ENCODE data around the gene PCCA.
"Not testable (repeated sequence)": the region's sequence is repeated elsewhere in the genome, so short reads cannot be mapped to it uniquely, and the experiment has no call there.

The PCCA gene

GRCh38 chr13:100559886-100560285 lies 471.0 kb downstream of the PCCA start:
- Histone ChIP-seq H3K4me1 (ENCODE audit: control insufficient read depth, insufficient read depth, low read length, poor library complexity, severe bottlenecking) (no peaks in the 10 kb centered on the region), H3K27ac (ENCODE audit: low read depth, low read length, severe bottlenecking) (no peak overlapping the region), H3K36me3 (ENCODE audit: control insufficient read depth, insufficient read depth, low read length) (no peaks in the 10 kb centered on the region), H3K9me3 (ENCODE audit: control insufficient read depth, low read length) (no peaks in the 10 kb centered on the region), H3K4me3 (ENCODE audit: extremely low read depth, insufficient read depth, low read length, poor library complexity, severe bottlenecking) (no peak overlapping the region)
- WGBS, 2 experiments (ENCODE audit: insufficient coverage in 2 of 2): 88 to 91% methylated on average over 4 of the region's 8 CpGs

GRCh38 chr13:100560498-100561157 lies 471.7 kb downstream of the PCCA start:
- no peaks in the 10 kb centered on the region for H3K36me3 ChIP-seq (ENCODE audit: control insufficient read depth, insufficient read depth, low read length)
- no peak overlapping the region for H3K27ac ChIP-seq (ENCODE audit: low read depth, low read length, severe bottlenecking)
- WGBS, 2 experiments (ENCODE audit: insufficient coverage in 2 of 2): 89 to 94% methylated on average over 9 to 12 of the region's 15 CpGs
- peaks cover 2% of the 10 kb centered on the region for H3K9me3 ChIP-seq (ENCODE audit: control insufficient read depth, low read length)
- H3K4me1 ChIP-seq (ENCODE audit: control insufficient read depth, insufficient read depth, low read length, poor library complexity, severe bottlenecking): no peaks in the 10 kb centered on the region
- no peak overlapping the region for H3K4me3 ChIP-seq (ENCODE audit: extremely low read depth, insufficient read depth, low read length, poor library complexity, severe bottlenecking)

DNA sequence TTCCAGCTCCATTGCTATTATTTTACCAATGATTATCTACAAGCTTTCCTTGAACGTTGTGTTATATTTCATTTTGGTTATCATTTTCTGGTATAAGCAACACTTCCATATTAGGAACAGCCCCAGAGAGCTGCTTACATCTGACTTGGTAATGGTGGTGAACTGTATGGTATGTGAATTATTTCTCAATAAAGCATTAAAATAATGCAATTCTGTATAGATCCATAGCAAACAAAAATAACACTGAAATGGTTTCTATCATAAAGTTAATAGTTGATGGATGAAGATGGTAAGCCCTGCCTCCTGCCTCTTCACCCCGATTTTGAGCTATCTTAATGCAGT lies 472.2 kb downstream of the PCCA start:
- WGBS, 2 experiments (ENCODE audit: insufficient coverage in 2 of 2): 100% methylated on average over 1 of the region's 2 CpGs; no CpG with 5 or more reads in 1 of the 2 experiments
- Histone ChIP-seq H3K4me1 (ENCODE audit: control insufficient read depth, insufficient read depth, low read length, poor library complexity, severe bottlenecking) (no peaks in the 10 kb centered on the region), H3K36me3 (ENCODE audit: control insufficient read depth, insufficient read depth, low read length) (no peaks in the 10 kb centered on the region), H3K9me3 (ENCODE audit: control insufficient read depth, low read length) (peaks cover 3% of the 10 kb centered on the region), H3K4me3 (ENCODE audit: extremely low read depth, insufficient read depth, low read length, poor library complexity, severe bottlenecking) (no peak overlapping the region), H3K27ac (ENCODE audit: low read depth, low read length, severe bottlenecking) (no peak overlapping the region)

DNA sequence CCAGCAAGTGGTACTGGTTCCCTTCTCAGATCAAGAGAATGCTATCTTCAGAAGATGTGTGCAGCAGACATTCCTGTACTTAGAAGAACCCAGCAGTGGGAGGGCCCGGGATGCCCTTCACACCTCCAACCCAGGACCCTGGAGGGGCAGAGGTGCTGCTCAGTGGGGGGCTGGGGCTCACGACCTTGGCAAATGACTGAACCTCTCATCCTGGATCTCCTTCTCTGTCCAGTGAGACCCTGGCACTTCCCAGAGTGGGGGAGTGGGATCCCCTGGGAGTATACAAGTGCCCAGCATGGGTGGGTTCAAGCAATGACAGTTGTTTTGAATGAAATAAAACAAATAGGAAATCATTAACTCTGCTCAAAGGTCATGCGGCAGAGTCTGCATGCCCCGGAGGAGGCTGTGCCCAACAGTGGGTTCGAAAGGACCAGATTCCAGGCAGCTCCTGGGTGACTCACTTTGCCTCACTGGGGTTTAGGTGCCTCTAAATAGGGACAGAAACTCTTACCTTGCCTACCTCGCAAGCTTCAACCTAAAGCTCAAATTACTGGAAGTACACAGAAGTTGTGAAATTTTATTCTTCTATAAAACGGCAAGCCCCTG lies 472.8 kb downstream of the PCCA start:
- Histone ChIP-seq H3K27ac (ENCODE audit: low read depth, low read length, severe bottlenecking) (no peak overlapping the region), H3K4me3 (ENCODE audit: extremely low read depth, insufficient read depth, low read length, poor library complexity, severe bottlenecking) (no peak overlapping the region), H3K36me3 (ENCODE audit: control insufficient read depth, insufficient read depth, low read length) (no peaks in the 10 kb centered on the region), H3K4me1 (ENCODE audit: control insufficient read depth, insufficient read depth, low read length, poor library complexity, severe bottlenecking) (no peaks in the 10 kb centered on the region), H3K9me3 (ENCODE audit: control insufficient read depth, low read length) (peaks cover 3% of the 10 kb centered on the region)
- 96 to 98% methylated on average over 4 to 5 of the region's 7 CpGs for WGBS, 2 experiments (ENCODE audit: insufficient coverage in 2 of 2)

- Histone ChIP-seq H3K27ac (ENCODE audit: low read depth, low read length, severe bottlenecking) (no peak overlapping the region), H3K4me3 (ENCODE audit: extremely low read depth, insufficient read depth, low read length, poor library complexity, severe bottlenecking) (no peak overlapping the region)
- 93 to 97% methylated on average over 5 of the region's 7 CpGs for WGBS, 2 experiments (ENCODE audit: insufficient coverage in 2 of 2)
Observed at GRCh38 chr13:100563779-100564178, 474.9 kb downstream of the PCCA start.

DNA sequence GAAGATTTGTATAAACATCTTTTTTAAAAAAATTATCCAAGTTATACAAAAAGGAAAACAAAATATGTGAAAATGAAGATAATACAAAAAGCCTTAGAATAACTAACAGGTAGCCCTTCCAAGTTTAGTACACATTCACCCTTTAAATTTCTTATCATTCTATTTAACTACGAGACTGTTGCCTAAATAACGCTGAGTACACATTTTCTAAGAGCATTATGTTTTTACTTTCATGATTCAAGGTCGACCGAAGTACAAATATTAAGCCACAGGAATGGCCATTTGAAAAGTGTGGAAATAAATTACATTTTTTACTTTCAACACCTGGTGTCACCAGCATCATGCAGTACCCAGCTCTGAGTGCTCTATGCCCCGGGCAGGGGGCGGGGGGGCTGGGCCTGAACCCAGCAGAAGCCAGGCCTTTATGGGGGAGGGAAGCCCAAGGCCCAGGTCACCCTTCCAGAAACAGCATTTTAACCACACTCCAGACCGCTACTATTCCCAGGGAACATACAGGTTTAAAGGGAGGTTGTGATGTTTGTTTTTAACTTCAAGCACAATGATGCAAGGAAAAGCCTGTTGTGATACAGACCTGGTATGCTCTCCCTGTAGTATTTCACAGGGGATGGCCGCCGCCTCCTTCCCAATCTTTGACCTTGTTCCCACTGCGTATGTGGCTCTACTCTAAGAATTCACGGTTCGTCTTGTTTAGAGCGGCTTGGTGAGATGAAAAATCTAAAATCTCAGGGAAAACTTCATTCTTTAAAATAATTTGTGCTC lies 475.7 kb downstream of the PCCA start:
- Histone ChIP-seq H3K4me1 (ENCODE audit: control insufficient read depth, insufficient read depth, low read length, poor library complexity, severe bottlenecking) (no peaks in the 10 kb centered on the region), H3K9me3 (ENCODE audit: control insufficient read depth, low read length) (peaks cover 6% of the 10 kb centered on the region), H3K36me3 (ENCODE audit: control insufficient read depth, insufficient read depth, low read length) (no peaks in the 10 kb centered on the region), H3K27ac (ENCODE audit: low read depth, low read length, severe bottlenecking) (no peak overlapping the region), H3K4me3 (ENCODE audit: extremely low read depth, insufficient read depth, low read length, poor library complexity, severe bottlenecking) (no peak overlapping the region)
- 88 to 100% methylated on average over 6 of the region's 13 CpGs for WGBS, 2 experiments (ENCODE audit: insufficient coverage in 2 of 2)

More at GRCh38 chr13:100563779-100564178, 474.9 kb downstream of the PCCA start:
- no peaks in the 10 kb centered on the region for H3K4me1 ChIP-seq (ENCODE audit: control insufficient read depth, insufficient read depth, low read length, poor library complexity, severe bottlenecking)
- no peaks in the 10 kb centered on the region for H3K36me3 ChIP-seq (ENCODE audit: control insufficient read depth, insufficient read depth, low read length)
- H3K9me3 ChIP-seq (ENCODE audit: control insufficient read depth, low read length): peaks cover 3% of the 10 kb centered on the region

DNA sequence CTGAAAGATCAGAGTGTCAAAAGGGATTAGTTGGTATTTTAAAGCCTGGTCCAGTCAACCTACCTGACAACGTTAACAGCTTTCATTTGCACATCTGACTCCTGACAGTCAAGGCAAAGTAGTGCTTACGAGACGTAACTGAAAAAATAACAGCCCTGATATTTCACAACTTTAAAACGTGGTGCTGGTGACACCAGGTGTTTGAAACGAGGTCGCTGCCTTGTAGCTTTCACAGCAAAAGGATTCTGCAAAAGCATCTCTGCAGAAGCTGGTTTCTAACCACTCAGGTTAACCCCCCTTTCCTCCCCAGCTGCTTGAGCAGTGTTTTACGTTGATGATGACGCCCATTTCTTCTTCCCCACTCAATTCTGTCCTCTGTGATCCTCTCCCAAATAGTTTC lies 476.4 kb downstream of the PCCA start:
- Histone ChIP-seq H3K4me1 (ENCODE audit: control insufficient read depth, insufficient read depth, low read length, poor library complexity, severe bottlenecking) (no peaks in the 10 kb centered on the region), H3K36me3 (ENCODE audit: control insufficient read depth, insufficient read depth, low read length) (no peaks in the 10 kb centered on the region)
- WGBS, 2 experiments (ENCODE audit: insufficient coverage in 2 of 2): 71 to 75% methylated on average over 7 to 8 of the region's 8 CpGs

DNA sequence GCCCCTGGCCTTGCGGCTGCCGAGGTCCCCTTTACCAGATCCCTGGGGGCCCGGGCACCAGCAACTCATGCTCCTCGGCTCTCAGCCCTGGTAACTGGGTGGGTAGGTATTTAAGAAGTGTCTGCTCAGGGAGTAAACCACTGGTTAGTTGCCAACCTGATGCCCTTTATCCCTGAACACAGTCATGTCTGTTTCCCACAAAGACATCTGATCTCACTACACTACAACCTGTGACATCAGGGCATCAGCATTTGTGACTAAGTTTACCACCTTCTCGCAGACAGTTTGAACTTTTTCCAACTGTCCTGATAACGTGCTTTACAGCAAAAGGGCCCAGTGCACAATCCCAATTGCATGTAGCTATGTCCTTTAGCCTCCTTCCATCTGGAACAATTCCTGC lies 477.6 kb downstream of the PCCA start:
- Histone ChIP-seq H3K9me3 (ENCODE audit: control insufficient read depth, low read length) (peaks cover 6% of the 10 kb centered on the region), H3K4me1 (ENCODE audit: control insufficient read depth, insufficient read depth, low read length, poor library complexity, severe bottlenecking) (no peaks in the 10 kb centered on the region), H3K27ac (ENCODE audit: low read depth, low read length, severe bottlenecking) (no peak overlapping the region), H3K36me3 (ENCODE audit: control insufficient read depth, insufficient read depth, low read length) (no peaks in the 10 kb centered on the region), H3K4me3 (ENCODE audit: extremely low read depth, insufficient read depth, low read length, poor library complexity, severe bottlenecking) (no peak overlapping the region)
- WGBS, 2 experiments (ENCODE audit: insufficient coverage in 2 of 2): 84 to 96% methylated on average over 3 to 4 of the region's 6 CpGs

More for the DNA sequence above, 476.4 kb downstream of the PCCA start:
- Histone ChIP-seq H3K4me3 (ENCODE audit: extremely low read depth, insufficient read depth, low read length, poor library complexity, severe bottlenecking) (no peak overlapping the region), H3K9me3 (ENCODE audit: control insufficient read depth, low read length) (peaks cover 6% of the 10 kb centered on the region), H3K27ac (ENCODE audit: low read depth, low read length, severe bottlenecking) (no peak overlapping the region)

- WGBS, 2 experiments (ENCODE audit: insufficient coverage in 2 of 2): 35% methylated on average over 2 of the region's 2 CpGs; no CpG with 5 or more reads in 1 of the 2 experiments
- Histone ChIP-seq H3K9me3 (ENCODE audit: control insufficient read depth, low read length) (peaks cover 3% of the 10 kb centered on the region), H3K4me1 (ENCODE audit: control insufficient read depth, insufficient read depth, low read length, poor library complexity, severe bottlenecking) (no peaks in the 10 kb centered on the region), H3K4me3 (ENCODE audit: extremely low read depth, insufficient read depth, low read length, poor library complexity, severe bottlenecking) (no peak overlapping the region), H3K27ac (ENCODE audit: low read depth, low read length, severe bottlenecking) (no peak overlapping the region), H3K36me3 (ENCODE audit: control insufficient read depth, insufficient read depth, low read length) (no peaks in the 10 kb centered on the region)
Observed at GRCh38 chr13:100573121-100573520, 484.2 kb downstream of the PCCA start.

GRCh38 chr13:100577239-100577638 lies 488.3 kb downstream of the PCCA start:
- not testable (repeated sequence) for H3K36me3 ChIP-seq (ENCODE audit: control insufficient read depth, insufficient read depth, low read length); H3K4me1 ChIP-seq (ENCODE audit: control insufficient read depth, insufficient read depth, low read length, poor library complexity, severe bottlenecking); H3K4me3 ChIP-seq (ENCODE audit: extremely low read depth, insufficient read depth, low read length, poor library complexity, severe bottlenecking); H3K9me3 ChIP-seq (ENCODE audit: control insufficient read depth, low read length); H3K27ac ChIP-seq (ENCODE audit: low read depth, low read length, severe bottlenecking)
- WGBS, 2 experiments (ENCODE audit: insufficient coverage in 2 of 2): no CpG with 5 or more reads among the region's 4 CpGs

Measured in mesodermal cell (in vitro differentiated cells).